G401 (cell line): ENCODE measurements around the gene PGF. TPM values are rescaled to one million over a fixed set of nuclear protein-coding genes. Genes with fewer than 3 reads are reported as not detected.

ENCODE experiments used
- DNase-seq: peaks from one replicate; pipeline ENCODE4 v3.0.0-alpha.2; 2015; ENCODE audit warnings: low spot score
- in situ Hi-C: cut with HindIII; loops from 2 replicates; pipeline ENCODE4 v1.10.0; 2016; ENCODE audit warnings: low sequenced_read_pairs, mixed read lengths
- total RNA-seq: library from RNA; depleted of rRNA; stranded (reverse); fragments of >200 nt; shearing (Covaris generic); gene quantifications from 2 replicates; pipeline ENCODE4 v1.2.3, GENCODE V29; 2014

Gene PGF
- total RNA-seq, 1 experiment from 2014 or later = 3.9 TPM

DNA sequence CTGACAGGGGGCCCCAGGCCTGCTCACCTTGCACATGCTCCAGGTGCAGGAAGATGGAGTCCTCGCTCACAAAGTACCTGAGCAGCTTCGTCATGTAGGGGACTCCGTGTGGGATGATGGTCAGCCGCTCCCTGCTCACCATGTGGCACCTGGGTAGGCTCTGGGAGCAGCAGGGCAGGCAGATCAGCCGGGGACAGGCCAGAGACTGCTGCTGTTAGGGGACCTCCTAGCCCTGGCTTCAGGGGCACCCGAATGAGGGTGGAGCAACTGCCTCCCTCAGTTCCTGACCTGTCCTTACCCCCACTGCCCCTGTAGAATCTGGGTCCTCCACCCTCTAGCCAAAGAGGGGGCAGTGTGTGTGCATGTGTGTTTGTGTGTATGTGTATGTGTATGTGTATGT lies 44.2 kb downstream of the PGF start:
- no peak for DNase-seq
- in situ Hi-C loops = no loop called here

DNA sequence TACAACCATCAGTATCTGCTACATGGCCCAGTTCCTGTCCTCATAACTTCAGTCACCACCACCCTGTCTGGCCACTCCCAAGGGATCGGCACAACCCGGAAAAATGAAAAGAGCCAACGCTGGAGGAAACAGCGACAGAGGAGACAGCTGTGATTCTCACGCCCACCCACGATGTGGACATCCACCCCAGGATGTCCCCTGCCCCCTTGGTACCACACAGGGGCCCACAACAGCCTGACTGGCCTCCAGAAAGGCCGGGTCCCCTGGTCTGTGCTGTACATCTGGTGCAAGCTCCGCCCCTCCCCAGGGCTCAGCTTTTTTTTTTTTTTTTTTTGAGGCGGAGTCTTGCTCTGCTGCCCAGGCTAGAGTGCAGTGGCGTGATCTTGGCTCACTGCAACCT lies 44.8 kb downstream of the PGF start:
- no peak for DNase-seq
- in situ Hi-C loops = no loop called here

DNA sequence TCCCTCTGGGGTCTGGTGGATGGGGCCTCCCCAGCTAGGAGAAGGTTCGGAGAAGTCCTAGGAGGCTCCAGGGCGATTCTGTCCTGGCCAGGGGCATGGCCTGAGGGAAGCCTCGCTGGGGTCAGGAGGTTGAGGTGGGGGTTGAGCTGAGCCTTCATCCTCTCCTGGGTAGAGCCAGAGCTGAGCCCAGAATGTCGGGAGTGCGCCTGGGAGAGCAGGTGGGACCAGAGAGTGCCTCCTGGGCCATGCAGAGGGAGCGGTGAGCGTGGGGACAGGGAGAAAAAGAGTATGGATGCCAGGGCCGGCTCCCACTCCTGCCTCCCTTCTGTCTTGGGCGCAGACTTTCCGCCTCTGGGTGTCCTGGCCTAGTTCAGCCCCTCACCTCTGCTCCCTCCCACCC lies 45.5 kb downstream of the PGF start:
- DNase-seq = no peak
- in situ Hi-C loops = loop anchor here (5.0 kb wide), 1 partner anchor 53 kb away; no protein-coding TSS in a partner anchor

DNA sequence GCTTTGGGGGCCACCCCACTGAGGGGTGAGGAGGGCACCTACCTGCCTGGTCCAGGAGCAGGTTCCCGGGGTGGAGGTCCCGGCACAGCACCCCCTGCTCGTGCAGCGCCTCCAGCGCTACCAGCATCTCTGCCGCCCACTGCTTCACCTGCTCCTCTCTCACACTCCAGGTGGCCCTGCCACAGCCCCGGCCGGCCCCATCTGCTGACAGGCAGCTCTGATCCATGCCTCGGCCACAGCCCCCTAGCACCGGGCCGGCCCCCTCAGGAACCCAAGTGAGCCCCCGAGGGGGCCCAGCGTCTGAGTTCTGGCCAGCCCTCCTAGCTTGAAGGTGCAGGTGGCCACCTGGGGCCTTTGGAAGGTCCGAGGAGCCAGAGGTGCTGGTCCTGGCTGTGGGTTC lies 45.9 kb downstream of the PGF start:
- in situ Hi-C loops = loop anchor here (5.0 kb wide), 1 partner anchor 52 kb away; no protein-coding TSS in a partner anchor

DNA sequence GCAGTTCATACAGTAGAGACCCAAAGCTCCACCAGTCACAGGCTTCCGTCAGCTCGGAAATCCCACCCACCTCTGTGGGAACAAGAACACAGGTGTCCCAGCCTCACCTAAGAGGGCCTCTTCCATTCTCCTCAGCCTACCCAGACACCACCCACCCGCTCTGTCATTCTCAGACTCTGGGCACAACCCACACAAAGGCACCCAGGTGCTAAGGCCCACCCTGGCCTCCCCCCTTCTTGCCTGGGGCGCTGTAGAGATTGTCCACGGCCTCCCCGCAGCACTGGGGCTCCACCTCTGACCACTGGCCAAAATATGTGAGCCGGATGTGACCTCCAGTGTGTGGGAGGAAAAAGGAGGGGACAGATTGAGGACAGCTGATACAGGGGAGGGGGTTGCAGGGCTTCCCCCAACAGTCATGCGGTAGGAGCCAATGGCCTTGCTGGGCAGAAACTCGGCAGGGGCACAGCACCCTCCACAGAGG lies 46.5 kb downstream of the PGF start:
- in situ Hi-C loops = loop anchor here (5.0 kb wide), 1 partner anchor 52 kb away; no protein-coding TSS in a partner anchor
- no peak for DNase-seq

More for the DNA sequence above, 45.9 kb downstream of the PGF start:
- no peak for DNase-seq

DNA sequence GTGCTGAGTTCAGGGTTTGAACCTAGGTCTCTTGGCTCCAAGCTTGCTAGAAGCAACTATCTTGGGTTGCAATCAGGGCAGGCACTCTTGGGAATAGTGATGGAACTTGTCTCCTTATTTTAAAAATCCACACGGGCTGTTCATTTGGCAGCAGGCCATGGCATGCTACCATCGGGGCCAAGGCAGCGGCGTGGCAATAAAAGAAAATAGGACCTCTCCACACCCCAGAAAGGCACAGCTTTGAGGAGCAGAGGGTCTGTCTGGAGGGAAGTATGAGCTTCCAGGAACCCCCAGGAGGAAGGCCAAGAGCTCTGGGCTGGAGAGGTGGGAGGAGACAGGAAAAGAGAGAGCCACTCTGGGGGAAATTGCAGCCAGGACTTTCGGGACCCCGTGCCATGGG lies 47.7 kb downstream of the PGF start:
- in situ Hi-C loops = loop anchor here (5.0 kb wide), 1 partner anchor 50 kb away; no protein-coding TSS in a partner anchor
- peak; percentile 42 for DNase-seq

DNA sequence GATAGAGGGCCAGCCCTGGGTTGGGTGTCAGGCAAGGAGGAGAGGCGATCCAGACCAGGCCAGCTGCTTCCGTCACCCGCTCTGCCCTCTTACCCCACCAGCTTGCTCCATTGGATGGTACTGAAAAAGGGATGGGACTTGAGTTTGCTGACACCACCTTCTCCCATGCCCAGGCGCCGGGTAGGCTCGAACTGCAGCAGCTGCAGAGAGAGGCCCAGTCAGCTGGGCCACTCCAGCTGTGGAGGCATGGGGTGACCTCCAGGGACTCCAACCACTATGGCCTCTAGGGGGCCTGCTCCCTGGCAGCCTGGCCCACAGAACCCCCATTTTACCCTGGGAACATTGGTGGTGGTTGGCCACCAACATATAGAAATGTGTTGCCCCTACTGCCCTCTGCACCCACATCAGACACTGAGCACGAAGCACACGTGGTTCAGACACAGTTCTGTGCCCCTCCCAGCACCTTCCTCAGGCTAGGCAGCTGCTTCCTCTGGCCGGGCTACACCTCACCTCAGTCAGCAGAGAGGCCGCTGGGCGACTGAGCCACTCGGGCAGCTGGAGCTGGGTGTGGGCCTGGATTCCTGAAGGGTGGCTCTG lies 48.4 kb downstream of the PGF start:
- in situ Hi-C loops = loop anchor here (5.0 kb wide), 1 partner anchor 50 kb away; no protein-coding TSS in a partner anchor
- DNase-seq = no peak

DNA sequence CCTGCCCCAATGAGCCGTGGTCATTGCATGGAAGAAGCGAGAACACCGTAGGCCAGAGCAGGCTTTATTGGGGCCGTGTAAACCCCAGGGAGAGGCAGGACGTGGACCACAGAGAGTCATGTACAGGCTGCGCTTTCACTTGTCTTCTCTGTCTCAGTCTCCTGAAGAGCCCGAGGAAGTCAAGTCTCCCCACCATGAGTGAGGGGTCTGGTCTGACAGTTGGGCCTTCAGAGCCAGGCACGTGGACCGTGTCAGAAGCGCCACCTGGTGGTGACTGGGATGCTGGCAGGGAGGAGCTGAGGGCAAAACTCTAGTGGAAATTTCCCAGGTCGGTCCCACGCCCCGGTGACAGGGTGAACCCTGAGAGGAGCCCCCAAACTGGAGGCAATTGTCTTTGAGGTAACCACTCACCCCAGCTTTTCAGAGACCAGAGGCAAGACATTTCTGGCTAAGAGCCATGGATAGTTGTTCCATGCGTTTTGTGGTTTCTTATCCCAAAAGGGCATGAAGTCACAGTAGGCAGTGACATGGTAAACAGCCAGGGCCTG lies 49.7 kb downstream of the PGF start:
- peak; percentile 62 for DNase-seq
- in situ Hi-C loops = loop anchor here (5.0 kb wide), 1 partner anchor 48 kb away; no protein-coding TSS in a partner anchor

DNA sequence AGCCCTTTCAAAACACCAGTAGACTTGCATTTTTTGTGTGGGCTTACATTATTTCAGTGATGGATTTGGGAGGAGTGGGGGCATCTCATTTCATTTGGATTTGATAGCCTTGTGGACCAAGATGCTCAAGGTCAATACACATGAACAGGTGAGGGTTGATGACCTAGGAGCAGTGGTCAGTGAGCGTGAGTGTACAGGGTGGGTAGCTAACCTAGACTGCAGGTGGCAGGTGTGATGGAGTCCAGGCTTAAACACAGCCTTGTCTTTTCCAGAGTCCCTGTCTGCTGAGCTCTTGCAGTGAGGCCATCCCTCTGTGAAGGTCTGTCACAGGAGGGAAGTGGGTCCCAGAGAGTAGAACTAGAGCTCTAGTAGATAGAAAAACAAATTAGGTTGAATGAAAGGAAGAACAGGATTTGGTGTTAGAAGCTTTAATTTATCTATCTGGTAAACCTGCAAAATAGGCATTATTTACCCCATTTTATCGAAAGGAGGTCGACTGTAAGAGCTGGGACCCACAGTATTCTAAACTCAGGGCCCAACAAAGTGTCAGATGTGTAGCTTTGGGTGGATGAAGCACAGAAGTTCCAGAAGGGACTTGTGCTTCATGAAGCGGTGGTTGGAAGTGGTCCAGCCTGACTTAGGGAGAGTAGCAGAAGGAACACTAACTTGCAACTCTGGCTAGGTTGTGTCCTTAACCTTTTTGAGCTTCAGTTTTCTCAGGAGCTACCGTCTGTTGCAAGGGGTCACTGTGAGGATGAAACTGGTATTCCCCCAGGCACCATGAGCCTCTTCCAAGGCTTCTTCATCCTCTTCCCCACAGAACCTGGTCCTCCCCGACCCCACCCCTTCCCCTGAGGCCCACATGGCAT lies 50.5 kb downstream of the PGF start:
- in situ Hi-C loops = loop anchor here (5.0 kb wide), 1 partner anchor 48 kb away; no protein-coding TSS in a partner anchor
- DNase-seq = peak; percentile 19

DNA sequence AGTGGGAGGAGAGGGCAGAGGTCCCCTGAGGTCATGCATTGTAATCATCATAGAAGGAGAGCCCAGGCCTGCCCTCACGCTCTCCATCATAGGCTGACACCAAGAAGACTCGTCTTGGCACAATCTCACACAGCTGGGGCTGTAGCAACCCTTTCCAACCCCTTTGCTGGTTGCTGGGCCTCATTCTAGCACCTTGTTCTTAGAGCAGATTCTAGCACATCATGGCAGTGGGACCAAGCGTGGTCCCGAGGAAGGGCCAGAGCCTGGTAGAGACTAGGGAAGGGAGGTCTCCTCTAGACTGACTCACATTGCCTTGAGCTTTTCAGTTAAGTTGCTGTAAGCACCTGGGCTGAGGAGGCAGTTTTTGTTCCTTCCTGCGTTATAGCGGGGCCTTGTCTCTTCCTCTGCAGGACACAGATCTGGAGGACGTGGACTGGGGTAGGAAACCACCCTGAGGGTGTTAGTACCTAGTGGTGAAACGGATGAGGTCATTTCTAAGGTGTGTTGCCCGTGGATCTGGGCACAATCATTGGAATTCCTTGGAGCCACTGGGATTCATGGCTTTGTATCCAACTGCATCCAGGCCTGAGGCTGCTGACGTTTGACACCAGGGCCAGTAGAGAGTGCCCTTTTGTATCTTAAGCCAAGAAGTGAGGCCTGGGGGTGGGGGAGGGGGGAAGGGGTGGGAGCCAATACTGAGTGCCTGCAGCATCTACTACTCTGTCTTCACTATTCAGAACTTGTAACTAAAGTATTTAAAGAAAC lies 52.3 kb downstream of the PGF start:
- no peak for DNase-seq
- in situ Hi-C loops = no loop called here

DNA sequence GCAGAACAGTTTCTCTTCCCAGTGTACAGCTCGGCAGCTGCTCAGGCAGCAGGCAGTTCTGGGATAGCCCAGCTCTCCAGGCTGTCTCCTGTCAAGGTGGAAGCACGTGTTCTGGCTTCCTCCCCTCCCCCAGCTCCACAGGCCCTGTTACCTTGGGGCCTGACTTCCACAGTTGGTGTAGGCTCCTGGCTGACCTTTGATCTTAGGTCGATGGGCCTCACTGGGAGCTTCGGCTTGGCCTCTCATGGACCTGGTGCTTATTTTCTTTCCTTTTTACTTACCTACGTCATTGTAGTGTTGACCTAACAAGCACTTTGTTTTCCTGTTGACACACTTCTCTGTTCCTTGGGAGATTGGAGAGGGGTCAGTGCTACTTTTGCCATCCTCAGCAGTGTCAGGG lies 56.7 kb downstream of the PGF start:
- in situ Hi-C loops = no loop called here
- no peak for DNase-seq

DNA sequence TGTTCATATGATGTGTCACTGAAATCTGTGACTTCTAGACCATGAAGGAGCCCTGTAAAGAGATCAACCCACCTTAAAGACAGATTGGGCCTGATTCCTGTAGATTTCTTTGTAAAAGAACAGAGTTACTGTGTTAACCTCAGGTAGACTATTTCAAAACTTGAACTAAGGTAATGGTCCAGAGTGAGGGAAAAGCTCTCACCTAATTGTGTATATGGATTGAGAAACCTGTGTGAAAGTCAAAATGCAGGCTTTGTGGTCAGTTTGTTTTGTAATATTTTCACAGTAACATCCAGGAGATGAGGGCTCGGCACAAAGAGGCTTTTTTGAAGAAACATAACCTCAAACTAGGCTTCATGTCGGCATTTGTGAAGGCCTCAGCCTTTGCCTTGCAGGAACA lies 57.3 kb downstream of the PGF start:
- in situ Hi-C loops = no loop called here

DNA sequence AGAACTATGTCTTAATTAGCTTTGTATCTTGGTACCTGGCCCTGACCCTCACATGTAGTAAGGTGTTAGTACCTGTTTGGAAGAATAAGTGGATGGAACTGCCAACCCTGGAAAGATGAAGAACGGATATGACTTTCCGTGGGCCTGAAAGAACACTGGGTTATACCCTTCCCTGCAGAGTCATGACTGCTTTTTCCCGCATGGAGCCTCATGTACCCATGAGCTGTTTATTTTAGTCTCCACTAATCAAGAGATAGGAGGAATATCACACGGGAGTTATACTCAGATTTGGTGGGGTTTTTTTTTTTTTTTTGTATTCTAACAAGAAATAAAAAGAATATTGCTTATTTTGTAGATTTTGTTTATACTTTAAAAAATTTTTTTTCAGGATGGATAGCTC lies 57.8 kb downstream of the PGF start:
- DNase-seq = no peak
- in situ Hi-C loops = no loop called here

More for the DNA sequence above, 57.3 kb downstream of the PGF start:
- no peak for DNase-seq

DNA sequence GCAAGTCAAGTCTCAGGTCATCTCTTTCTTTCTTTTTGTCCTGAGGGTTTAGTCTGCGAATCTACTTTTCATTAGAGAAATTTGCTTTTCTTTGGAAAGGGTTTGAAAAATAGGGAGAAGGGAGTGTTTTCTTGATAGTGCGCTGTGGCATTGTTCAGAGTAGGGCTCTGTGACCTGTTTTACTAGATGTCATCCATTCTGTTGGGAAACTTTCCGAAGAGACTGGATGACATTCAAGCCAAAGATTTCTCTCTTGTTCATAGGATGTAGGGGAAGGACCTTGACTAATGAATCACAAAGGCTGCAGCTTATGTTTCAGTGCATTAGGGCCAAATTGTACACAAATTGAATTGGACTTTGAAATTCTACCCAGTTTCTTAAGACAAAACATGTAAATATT lies 59.0 kb downstream of the PGF start:
- in situ Hi-C loops = no loop called here
- DNase-seq = no peak

DNA sequence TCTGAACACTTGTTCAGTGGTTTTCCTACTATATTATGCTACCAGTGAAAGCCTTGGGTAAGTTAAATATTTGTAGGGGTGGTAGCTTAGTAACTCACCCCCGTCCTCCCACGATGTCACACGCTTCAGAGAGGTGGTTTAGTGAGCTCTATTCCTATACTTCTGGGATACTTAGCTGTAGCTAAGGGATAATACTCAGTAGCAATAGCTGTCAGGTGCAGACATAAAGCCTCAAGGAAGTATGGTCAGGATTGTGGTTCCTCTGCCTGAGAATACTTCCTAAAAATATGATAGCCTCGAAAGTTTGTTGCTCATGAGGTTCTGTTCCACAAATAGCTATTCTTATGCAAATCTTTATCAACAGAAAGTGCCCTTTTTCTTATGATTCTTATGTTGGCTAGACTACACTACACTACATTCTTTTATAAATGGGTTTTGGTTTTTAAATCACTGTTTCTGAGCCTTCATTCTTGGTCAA lies 61.7 kb downstream of the PGF start:
- DNase-seq = no peak
- in situ Hi-C loops = no loop called here

DNA sequence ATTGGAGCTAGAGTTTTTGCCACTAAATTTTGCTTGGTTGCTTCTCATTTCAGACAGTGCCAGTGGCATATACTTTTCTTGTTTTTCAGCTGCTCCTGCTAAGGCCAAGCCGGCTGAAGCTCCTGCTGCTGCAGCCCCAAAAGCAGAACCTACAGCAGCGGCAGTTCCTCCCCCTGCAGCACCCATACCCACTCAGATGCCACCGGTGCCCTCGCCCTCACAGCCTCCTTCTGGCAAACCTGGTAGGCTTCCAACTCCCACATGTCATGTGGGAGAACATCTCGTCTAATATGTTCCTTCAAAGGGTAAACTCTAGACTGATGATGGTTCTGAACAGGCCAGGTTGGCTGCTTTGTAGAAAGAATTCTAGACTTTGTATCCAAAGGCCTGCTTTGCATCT lies 62.7 kb downstream of the PGF start:
- in situ Hi-C loops = no loop called here
- no peak for DNase-seq

DNA sequence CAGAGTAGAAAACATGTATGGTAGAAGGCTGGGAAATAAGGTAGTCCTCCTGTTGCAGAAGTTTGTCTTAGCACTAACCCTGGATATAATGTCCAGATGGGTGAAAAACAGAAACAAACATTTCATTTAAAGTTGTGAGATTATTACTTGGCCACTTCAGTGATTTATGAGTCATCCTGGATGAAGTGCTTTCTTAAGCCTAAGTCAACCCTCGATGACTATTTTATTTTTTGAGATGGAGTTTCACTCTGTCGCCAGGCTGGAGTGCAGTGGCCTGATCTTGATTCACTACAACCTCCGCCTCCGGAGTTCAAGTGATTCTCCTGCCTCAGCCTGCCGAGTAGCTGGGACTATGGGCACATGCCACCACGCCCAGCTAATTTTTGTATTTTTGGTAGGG lies 63.5 kb downstream of the PGF start:
- no peak for DNase-seq
- in situ Hi-C loops = no loop called here
